ENCODE measurements around the gene KMT2E.
"Not testable (repeated sequence)": the region's sequence is repeated elsewhere in the genome, so short reads cannot be mapped to it uniquely, and the experiment has no call there.

Gene KMT2E

GRCh38 chr7:105027176-105027853 is 13.3 kb downstream of the KMT2E start:
- no peak for DNase-seq (ENCODE audit: low spot score)

GRCh38 chr7:105028004-105028403 is 14.0 kb downstream of the KMT2E start:
- DNase-seq (ENCODE audit: low spot score), result no peak

- DNase-seq (ENCODE audit: low spot score), result not testable (repeated sequence)
These were observed 14.9 kb downstream of the KMT2E start for GRCh38 chr7:105028941-105029340.

GRCh38 chr7:105030447-105030846 is 16.4 kb downstream of the KMT2E start:
- DNase-seq (ENCODE audit: low spot score), result no peak

- DNase-seq (ENCODE audit: low spot score), result no peak
These were observed 18.7 kb downstream of the KMT2E start for GRCh38 chr7:105032553-105033214.

- no peak for DNase-seq (ENCODE audit: low spot score)
These were observed 21.3 kb downstream of the KMT2E start for GRCh38 chr7:105035349-105035748.

GRCh38 chr7:105036217-105037168 is 22.5 kb downstream of the KMT2E start:
- DNase-seq (ENCODE audit: low spot score), result no peak

- no peak for DNase-seq (ENCODE audit: low spot score)
These were observed 23.3 kb downstream of the KMT2E start for GRCh38 chr7:105037319-105037718.

- no peak for DNase-seq (ENCODE audit: low spot score)
These were observed 30.6 kb downstream of the KMT2E start for GRCh38 chr7:105044449-105045070.

GRCh38 chr7:105046414-105046813 is 32.4 kb downstream of the KMT2E start:
- DNase-seq (ENCODE audit: low spot score), result peak; percentile 31

GRCh38 chr7:105047932-105048331 is 33.9 kb downstream of the KMT2E start:
- no peak for DNase-seq (ENCODE audit: low spot score)

- DNase-seq (ENCODE audit: low spot score), result no peak
These were observed 36.5 kb downstream of the KMT2E start for GRCh38 chr7:105050493-105050892.

GRCh38 chr7:105050899-105051298 is 36.9 kb downstream of the KMT2E start:
- not testable (repeated sequence) for DNase-seq (ENCODE audit: low spot score)

GRCh38 chr7:105055084-105055483 is 41.1 kb downstream of the KMT2E start:
- no peak for DNase-seq (ENCODE audit: low spot score)

- no peak for DNase-seq (ENCODE audit: low spot score)
These were observed 41.6 kb downstream of the KMT2E start for GRCh38 chr7:105055621-105056020.

- no peak for DNase-seq (ENCODE audit: low spot score)
These were observed 43.5 kb downstream of the KMT2E start for GRCh38 chr7:105057472-105057871.

GRCh38 chr7:105060437-105060836 is 46.4 kb downstream of the KMT2E start:
- DNase-seq (ENCODE audit: low spot score), result no peak

- peak; percentile 7 for DNase-seq (ENCODE audit: low spot score)
These were observed 46.9 kb downstream of the KMT2E start for GRCh38 chr7:105060923-105061322.

- DNase-seq (ENCODE audit: low spot score), result no peak
These were observed 51.1 kb downstream of the KMT2E start for GRCh38 chr7:105065104-105065503.

GRCh38 chr7:105067691-105068090 is 53.7 kb downstream of the KMT2E start:
- DNase-seq (ENCODE audit: low spot score), result no peak

GRCh38 chr7:105068886-105069285 is 54.9 kb downstream of the KMT2E start:
- no peak for DNase-seq (ENCODE audit: low spot score)

GRCh38 chr7:105073143-105073542 is 59.1 kb downstream of the KMT2E start:
- no peak for DNase-seq (ENCODE audit: low spot score)
